Measurements from ENCODE around the gene GIMAP8.

DNA sequence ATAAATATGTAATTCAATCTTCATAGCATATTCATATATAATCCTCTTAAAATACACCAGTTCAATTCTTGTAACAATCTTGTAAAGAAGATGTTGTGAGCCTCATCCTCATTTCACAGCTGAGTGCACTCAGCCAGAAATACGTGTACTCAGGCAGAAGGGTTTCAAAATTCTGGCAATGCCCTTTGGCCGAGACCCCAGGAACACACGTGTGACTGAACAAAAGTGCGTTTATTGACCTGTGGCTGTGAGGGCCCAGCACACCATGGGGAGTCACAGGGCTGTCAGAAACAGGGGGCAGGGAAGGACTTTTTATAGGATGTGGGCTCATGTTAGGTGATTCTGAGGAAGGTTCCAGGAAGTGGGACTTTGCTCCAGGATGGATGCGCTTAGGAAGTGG is 21.5 kb downstream of the GIMAP8 start:
- TF ChIP-seq, protein P1, sequence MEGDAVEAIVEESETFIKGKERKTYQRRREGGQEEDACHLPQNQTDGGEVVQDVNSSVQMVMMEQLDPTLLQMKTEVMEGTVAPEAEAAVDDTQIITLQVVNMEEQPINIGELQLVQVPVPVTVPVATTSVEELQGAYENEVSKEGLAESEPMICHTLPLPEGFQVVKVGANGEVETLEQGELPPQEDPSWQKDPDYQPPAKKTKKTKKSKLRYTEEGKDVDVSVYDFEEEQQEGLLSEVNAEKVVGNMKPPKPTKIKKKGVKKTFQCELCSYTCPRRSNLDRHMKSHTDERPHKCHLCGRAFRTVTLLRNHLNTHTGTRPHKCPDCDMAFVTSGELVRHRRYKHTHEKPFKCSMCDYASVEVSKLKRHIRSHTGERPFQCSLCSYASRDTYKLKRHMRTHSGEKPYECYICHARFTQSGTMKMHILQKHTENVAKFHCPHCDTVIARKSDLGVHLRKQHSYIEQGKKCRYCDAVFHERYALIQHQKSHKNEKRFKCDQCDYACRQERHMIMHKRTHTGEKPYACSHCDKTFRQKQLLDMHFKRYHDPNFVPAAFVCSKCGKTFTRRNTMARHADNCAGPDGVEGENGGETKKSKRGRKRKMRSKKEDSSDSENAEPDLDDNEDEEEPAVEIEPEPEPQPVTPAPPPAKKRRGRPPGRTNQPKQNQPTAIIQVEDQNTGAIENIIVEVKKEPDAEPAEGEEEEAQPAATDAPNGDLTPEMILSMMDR (IDR thresholded peaks at IDR 0.05), result no peak
- TF ChIP-seq ZFX (IDR thresholded peaks at IDR 0.05; ENCODE audit: borderline replicate concordance), result no peak

All from 22Rv1 (cell line).